Keratinocyte (primary cell): ENCODE results near the gene MMEL1. TPM values are rescaled to one million over a fixed set of nuclear protein-coding genes. Genes with fewer than 3 reads are reported as not detected.
"Not testable (repeated sequence)": the region's sequence is repeated elsewhere in the genome, so short reads cannot be mapped to it uniquely, and the experiment has no call there.

ENCODE experiments used
- DNase-seq: peaks from one replicate; pipeline ENCODE4 v3.0.0-alpha.2; 2011; ENCODE audit warnings: low read depth, missing footprints, low spot score
- FAIRE-seq: peaks from 2 replicates; lab custom pipeline; 2011; peaks lifted over from hg19 to GRCh38; lab: Jason Lieb, UNC
- H2AFZ ChIP-seq: 2 replicates; pipeline ENCODE4 v1.6.0; 2012; ENCODE audit warnings: low read length, control low read depth, inconsistent platforms; ENCODE audit not compliant: control insufficient read depth
- H3K27ac ChIP-seq: 2 replicates; pipeline ENCODE4 v1.5.1; 2011; ENCODE audit warnings: low read length; ENCODE audit not compliant: control insufficient read depth, insufficient read depth
- H3K27me3 ChIP-seq: 3 replicates; pipeline ENCODE4 v1.6.0; 2011; ENCODE audit warnings: low read length; ENCODE audit not compliant: control insufficient read depth, insufficient read depth; ENCODE audit errors: extremely low read depth
- H3K36me3 ChIP-seq, 2 experiments: 2 replicates in 1 of 2; 3 replicates in 1 of 2; pipeline ENCODE4 v1.5.1; 2011; ENCODE audit warnings: low read length in 2 of 2, mild to moderate bottlenecking in 1 of 2; ENCODE audit not compliant: control insufficient read depth in 2 of 2, insufficient read depth in 2 of 2; ENCODE audit errors: extremely low read depth in 1 of 2
- H3K4me1 ChIP-seq: 3 replicates; pipeline ENCODE4 v1.5.1; 2011; ENCODE audit warnings: low read length; ENCODE audit not compliant: control insufficient read depth, insufficient read depth; ENCODE audit errors: extremely low read depth
- H3K4me2 ChIP-seq: 3 replicates; pipeline ENCODE4 v1.6.0; 2011; ENCODE audit warnings: low read depth, low read length; ENCODE audit not compliant: control insufficient read depth, insufficient read depth; ENCODE audit errors: extremely low read depth
- H3K4me3 ChIP-seq, 3 experiments: fragments of 200-600 bp in 1 of 3; sonication (generic) in 1 of 3; 2 replicates in 2 of 3; 3 replicates in 1 of 3; pipeline ENCODE4 v1.5.1; 2011 to 2016; ENCODE audit warnings: low read length in 3 of 3, mild to moderate bottlenecking in 3 of 3, control low read depth in 2 of 3, inconsistent platforms in 1 of 3, low read depth in 1 of 3, mixed read lengths in 1 of 3, mixed run types in 1 of 3, moderate library complexity in 1 of 3; ENCODE audit not compliant: control insufficient read depth in 2 of 3, insufficient read depth in 2 of 3; ENCODE audit errors: extremely low read depth in 1 of 3
- H3K79me2 ChIP-seq: 2 replicates; pipeline ENCODE4 v1.6.0; 2012; ENCODE audit warnings: low read length; ENCODE audit not compliant: control insufficient read depth, insufficient read depth
- H3K9ac ChIP-seq: 3 replicates; pipeline ENCODE4 v1.6.0; 2011; ENCODE audit warnings: low read length; ENCODE audit not compliant: control insufficient read depth, insufficient read depth; ENCODE audit errors: extremely low read depth
- H3K9me1 ChIP-seq: 3 replicates; pipeline ENCODE4 v1.6.0; 2011; ENCODE audit warnings: low read length; ENCODE audit not compliant: control insufficient read depth, insufficient read depth; ENCODE audit errors: extremely low read depth
- H3K9me3 ChIP-seq: 2 replicates; pipeline ENCODE4 v1.5.1; 2012; ENCODE audit warnings: low read depth, low read length; ENCODE audit not compliant: control insufficient read depth
- H4K20me1 ChIP-seq: 3 replicates; pipeline ENCODE4 v1.6.0; 2011; ENCODE audit warnings: low read length; ENCODE audit not compliant: control insufficient read depth, insufficient read depth; ENCODE audit errors: extremely low read depth
- EZH2 ChIP-seq: IDR thresholded peaks from one replicate; pipeline ENCODE4 v1.6.1; 2012; ENCODE audit warnings: inconsistent platforms, mild to moderate bottlenecking, low read length, moderate library complexity
- dilution Hi-C: fragments of 300-500 bp; cut with MboI; formaldehyde crosslinking; loops from one replicate; pipeline ENCODE4 v1.7.0; 2020; ENCODE audit warnings: low sequenced_read_pairs; ENCODE audit not compliant: extremely low pct_ligation_motif_present
- polyA plus RNA-seq, 5 experiments: library from polyadenylated mRNA; depleted of rRNA in 3 of 5; stranded (reverse) in 3 of 5; stranded (forward) in 1 of 5; unstranded in 1 of 5; fragments of >200 nt; gene quantifications; 1 replicate in 1 of 5; 2 replicates in 3 of 5; 3 replicates in 1 of 5; pipeline versions ENCODE4 v1.2.1 to v1.2.3, GENCODE V29; 2011 to 2012; ENCODE audit warnings: missing spikeins in 2 of 5, low read depth in 1 of 5, low replicate concordance in 1 of 5
- TF ChIP-seq, protein P1 (sequence below), 3 experiments: IDR thresholded peaks in 1 of 3; conservative IDR thresholded peaks in 1 of 3; optimal IDR thresholded peaks in 1 of 3; 2 replicates in 2 of 3; 3 replicates in 1 of 3; pipeline versions ENCODE3 to v1.5.1; 2011; ENCODE audit warnings: low read length in 3 of 3, mild to moderate bottlenecking in 3 of 3, moderate library complexity in 2 of 3, control low read depth in 1 of 3, inconsistent platforms in 1 of 3; ENCODE audit not compliant: insufficient read depth in 2 of 3; ENCODE audit errors: extremely low read depth in 1 of 3

The MMEL1 gene
- polyA plus RNA-seq, 1 donor (not counting 4 experiments of a cell fraction or from before 2014, with no cell fraction given): not detected

- no peak overlapping the region for H3K9ac ChIP-seq
- DNase-seq: no peak
- no peak overlapping the region for H3K4me3 ChIP-seq
- H3K27ac ChIP-seq: no peak overlapping the region
- H3K79me2 ChIP-seq: no peaks in the 10 kb centered on the region
- no peak for TF ChIP-seq EZH2
- TF ChIP-seq, protein P1, sequence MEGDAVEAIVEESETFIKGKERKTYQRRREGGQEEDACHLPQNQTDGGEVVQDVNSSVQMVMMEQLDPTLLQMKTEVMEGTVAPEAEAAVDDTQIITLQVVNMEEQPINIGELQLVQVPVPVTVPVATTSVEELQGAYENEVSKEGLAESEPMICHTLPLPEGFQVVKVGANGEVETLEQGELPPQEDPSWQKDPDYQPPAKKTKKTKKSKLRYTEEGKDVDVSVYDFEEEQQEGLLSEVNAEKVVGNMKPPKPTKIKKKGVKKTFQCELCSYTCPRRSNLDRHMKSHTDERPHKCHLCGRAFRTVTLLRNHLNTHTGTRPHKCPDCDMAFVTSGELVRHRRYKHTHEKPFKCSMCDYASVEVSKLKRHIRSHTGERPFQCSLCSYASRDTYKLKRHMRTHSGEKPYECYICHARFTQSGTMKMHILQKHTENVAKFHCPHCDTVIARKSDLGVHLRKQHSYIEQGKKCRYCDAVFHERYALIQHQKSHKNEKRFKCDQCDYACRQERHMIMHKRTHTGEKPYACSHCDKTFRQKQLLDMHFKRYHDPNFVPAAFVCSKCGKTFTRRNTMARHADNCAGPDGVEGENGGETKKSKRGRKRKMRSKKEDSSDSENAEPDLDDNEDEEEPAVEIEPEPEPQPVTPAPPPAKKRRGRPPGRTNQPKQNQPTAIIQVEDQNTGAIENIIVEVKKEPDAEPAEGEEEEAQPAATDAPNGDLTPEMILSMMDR (optimal IDR thresholded peaks at IDR 0.05 in 1 of 3, IDR thresholded peaks at IDR 0.05 in 1 of 3, conservative IDR thresholded peaks at IDR 0.05 in 1 of 3; ENCODE audit: extremely low read depth in 1 of 3, insufficient read depth in 2 of 3, low read length in 3 of 3): no peak
- H3K27me3 ChIP-seq: peaks cover 18% of the 10 kb centered on the region
- H3K4me1 ChIP-seq: no peaks in the 10 kb centered on the region
- H3K9me3 ChIP-seq: no peaks in the 10 kb centered on the region
- no peak for FAIRE-seq
- no peaks in the 10 kb centered on the region for H4K20me1 ChIP-seq
- H3K4me2 ChIP-seq: no peak overlapping the region
- no peaks in the 10 kb centered on the region for H3K9me1 ChIP-seq
- dilution Hi-C loops: no loop called here
- H2AFZ ChIP-seq: no peak overlapping the region
- no peaks in the 10 kb centered on the region for H3K36me3 ChIP-seq
These were observed 62.5 kb downstream of the MMEL1 start for GRCh38 chr1:2570332-2570731.

GRCh38 chr1:2569703-2570102, 63.1 kb downstream of the MMEL1 start:
- H2AFZ ChIP-seq, H3K9me3 ChIP-seq, FAIRE-seq, dilution Hi-C loops, H3K27ac ChIP-seq, H3K9ac ChIP-seq, H3K4me2 ChIP-seq, H3K36me3 ChIP-seq, DNase-seq, H4K20me1 ChIP-seq, H3K4me3 ChIP-seq, H3K4me1 ChIP-seq, H3K9me1 ChIP-seq, H3K79me2 ChIP-seq: not testable (repeated sequence)
- peaks cover 21% of the 10 kb centered on the region for H3K27me3 ChIP-seq

GRCh38 chr1:2569060-2569459, 63.8 kb downstream of the MMEL1 start:
- Histone ChIP-seq H3K9me1 (no peaks in the 10 kb centered on the region), H3K79me2 (no peaks in the 10 kb centered on the region), H3K27ac (no peak overlapping the region), H3K4me3 (no peak overlapping the region), H3K4me2 (no peak overlapping the region), H3K9ac (no peak overlapping the region), H3K9me3 (no peaks in the 10 kb centered on the region), H3K27me3 (peaks cover 21% of the 10 kb centered on the region), H3K4me1 (no peaks in the 10 kb centered on the region), H2AFZ (no peak overlapping the region), H4K20me1 (no peaks in the 10 kb centered on the region), H3K36me3 (no peaks in the 10 kb centered on the region)
- FAIRE-seq: no peak
- dilution Hi-C loops: no loop called here
- no peak for DNase-seq
- TF ChIP-seq, protein P1 (optimal IDR thresholded peaks at IDR 0.05 in 1 of 3, IDR thresholded peaks at IDR 0.05 in 1 of 3, conservative IDR thresholded peaks at IDR 0.05 in 1 of 3; ENCODE audit: extremely low read depth in 1 of 3, insufficient read depth in 2 of 3, low read length in 3 of 3): no peak
- TF ChIP-seq EZH2: no peak

- H3K9ac ChIP-seq, FAIRE-seq, H3K9me1 ChIP-seq, dilution Hi-C loops, H3K4me1 ChIP-seq, H4K20me1 ChIP-seq, DNase-seq, H3K9me3 ChIP-seq, H3K4me3 ChIP-seq, H3K27ac ChIP-seq, H3K4me2 ChIP-seq, H2AFZ ChIP-seq, H3K36me3 ChIP-seq, H3K79me2 ChIP-seq: not testable (repeated sequence)
- H3K27me3 ChIP-seq: peaks cover 26% of the 10 kb centered on the region
These were observed 64.5 kb downstream of the MMEL1 start for GRCh38 chr1:2568187-2568816.
